IPS-NIHi7 (cell line): ENCODE measurements around the gene GABRB1.

ENCODE experiments used
- DNase-seq: peaks from one replicate; pipeline ENCODE4 v3.0.0; 2012; ENCODE audit warnings: mixed read lengths; ENCODE audit errors: extremely low spot score

Gene GABRB1

DNA sequence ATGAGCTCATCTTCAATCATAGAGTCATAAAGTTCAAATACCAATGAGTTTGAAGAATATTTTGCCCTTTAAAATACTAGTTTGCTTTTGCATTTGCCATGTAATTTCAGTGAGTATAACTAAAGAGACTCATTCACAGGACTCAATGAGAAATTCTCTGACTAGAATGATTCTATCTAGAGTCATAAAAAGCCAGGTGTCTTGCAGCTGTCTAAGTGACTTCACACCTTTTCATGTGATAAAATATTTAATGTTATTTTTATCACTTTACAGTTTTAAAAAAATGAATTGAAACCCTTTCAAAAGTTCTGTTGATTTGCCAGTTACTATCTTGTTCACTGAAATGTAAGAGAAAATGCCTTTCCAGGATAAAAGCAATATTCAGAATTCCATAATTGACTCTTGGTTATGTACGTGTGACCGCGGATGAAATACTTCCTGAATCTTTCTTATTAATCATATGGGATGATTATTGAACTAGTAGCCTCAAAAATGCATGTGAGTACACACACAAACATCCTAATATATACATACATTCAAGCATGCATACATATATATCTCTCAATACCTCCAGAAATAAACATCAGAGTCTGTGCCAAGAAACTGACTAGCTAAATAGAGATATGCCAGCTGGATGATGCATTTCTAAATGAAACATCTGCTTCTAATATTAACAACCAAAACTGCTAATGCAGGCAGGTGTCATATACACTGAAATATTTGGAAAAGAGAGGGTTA lies 87.0 kb downstream of the GABRB1 start:
- DNase-seq, result no peak

DNA sequence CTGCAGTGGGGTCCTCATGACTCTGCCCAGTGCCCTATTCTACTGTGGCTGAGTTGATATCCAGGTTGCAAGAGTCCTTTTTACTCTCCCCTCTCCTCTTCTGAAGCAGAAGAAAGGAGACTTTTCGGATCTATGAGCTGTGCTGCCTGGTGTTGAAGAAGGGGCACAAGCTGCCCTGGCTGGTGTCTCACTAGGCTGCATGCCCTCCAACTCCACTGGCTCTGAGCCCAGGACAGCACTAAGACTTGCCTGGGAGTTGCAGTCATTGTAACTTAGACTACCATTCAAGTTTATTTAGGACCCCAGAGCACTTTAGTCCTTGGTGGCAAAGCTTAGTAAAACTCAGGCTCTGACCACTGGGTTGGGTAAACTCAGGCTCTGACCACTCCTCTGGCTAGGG lies 89.4 kb downstream of the GABRB1 start:
- no peak for DNase-seq

DNA sequence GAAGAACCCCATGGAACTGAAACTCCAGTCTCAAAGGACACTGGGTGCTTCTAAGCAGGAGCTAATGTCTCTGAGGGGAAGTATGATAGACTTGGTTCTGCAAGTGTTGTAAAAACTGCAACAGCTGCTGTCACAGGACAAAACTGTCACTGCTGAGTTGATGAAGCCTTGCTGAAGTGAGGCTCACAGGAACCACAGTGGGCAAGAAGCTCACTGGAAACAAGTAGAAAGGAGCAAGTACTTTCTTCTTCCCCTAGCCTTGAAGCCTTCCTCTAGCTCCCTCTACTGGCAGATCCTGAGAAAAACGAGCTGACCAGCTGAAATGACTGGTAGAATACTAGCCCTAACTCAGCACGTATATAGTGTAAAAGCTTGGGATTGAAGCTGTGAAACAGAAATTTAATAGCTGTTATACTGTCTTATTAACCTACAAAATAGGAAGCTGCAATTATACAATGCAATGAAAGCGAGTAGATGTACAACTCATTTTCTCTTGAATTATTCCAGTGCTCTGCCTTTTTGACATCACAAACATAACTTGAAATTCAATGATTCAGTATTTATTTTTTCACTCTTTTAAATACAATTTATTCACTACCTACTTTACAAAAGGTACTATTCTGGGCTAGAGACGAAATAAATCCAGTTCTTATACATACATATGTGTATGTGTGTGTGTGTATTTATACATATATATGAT lies 91.4 kb downstream of the GABRB1 start:
- DNase-seq, result peak; percentile 30

GRCh38 chr4:47128991-47129390 lies 97.6 kb downstream of the GABRB1 start:
- no peak for DNase-seq

GRCh38 chr4:47135210-47135609 lies 103.8 kb downstream of the GABRB1 start:
- DNase-seq, result no peak

DNA sequence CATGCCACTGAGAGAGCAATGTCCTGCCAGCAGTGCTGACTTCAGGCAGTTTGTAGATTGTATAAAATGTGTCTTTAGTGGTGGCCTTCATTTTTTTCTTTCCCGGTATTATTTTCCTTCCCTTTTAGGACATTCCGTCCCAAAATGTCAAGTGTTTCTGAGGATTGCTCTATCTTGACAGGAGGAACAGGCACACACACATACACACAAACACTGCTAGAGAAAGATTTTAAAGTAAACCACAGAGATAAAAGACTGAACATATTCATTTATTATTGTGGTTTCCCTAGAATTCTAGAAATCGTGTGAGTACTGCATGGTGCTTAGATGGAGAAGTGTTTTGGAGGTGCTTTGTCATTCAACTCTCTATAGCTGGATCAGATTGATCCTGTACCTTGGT lies 111.9 kb downstream of the GABRB1 start:
- DNase-seq, result no peak

DNA sequence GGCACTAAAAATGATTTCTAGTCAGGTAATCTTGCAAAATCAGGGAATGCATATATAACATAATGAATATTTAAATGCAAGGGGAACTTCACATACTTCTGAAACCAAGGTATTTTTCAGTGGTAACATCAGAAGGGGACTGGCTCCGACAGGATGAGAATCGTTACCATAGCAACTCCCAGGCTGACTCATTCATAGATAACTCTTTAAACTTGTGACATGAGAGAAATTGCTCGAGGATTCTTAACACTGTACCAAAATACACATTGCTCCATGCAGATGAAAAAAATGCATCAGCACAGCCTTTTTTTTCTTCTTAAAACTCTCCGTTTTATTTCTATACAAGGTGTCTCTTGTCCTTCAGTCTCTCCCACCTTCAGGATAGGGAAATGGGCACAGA lies 114.3 kb downstream of the GABRB1 start:
- no peak for DNase-seq

DNA sequence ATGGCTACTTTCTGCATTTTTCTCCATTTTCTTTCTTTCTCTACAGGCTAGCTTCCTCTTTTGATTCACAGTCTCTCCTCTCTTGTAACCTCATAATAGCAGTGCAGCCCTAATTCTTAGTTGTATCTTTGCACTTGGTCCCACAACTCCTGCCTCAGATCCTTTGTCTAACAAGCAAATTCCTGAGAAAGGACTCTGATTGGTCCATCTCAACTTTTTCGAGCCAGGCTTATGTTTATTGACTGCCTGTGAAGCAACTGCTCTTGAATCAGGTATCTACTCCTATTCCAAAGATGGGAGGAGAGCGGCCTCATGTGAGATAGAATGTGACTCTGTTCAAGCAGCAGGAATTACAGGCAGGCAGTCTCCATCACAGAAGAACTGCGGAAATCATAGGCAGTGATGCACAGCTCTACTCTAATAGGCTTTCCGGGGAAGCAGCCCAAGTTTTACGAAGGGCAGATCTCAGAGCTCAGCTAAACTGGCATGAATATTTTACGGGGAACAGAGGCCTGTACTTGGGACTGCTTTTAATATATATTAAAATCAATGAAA lies 123.5 kb downstream of the GABRB1 start:
- DNase-seq, result no peak

- DNase-seq, result no peak
Observed at GRCh38 chr4:47155919-47156318, 124.6 kb downstream of the GABRB1 start.

- DNase-seq, result no peak
Observed at GRCh38 chr4:47160095-47160494, 128.7 kb downstream of the GABRB1 start.

DNA sequence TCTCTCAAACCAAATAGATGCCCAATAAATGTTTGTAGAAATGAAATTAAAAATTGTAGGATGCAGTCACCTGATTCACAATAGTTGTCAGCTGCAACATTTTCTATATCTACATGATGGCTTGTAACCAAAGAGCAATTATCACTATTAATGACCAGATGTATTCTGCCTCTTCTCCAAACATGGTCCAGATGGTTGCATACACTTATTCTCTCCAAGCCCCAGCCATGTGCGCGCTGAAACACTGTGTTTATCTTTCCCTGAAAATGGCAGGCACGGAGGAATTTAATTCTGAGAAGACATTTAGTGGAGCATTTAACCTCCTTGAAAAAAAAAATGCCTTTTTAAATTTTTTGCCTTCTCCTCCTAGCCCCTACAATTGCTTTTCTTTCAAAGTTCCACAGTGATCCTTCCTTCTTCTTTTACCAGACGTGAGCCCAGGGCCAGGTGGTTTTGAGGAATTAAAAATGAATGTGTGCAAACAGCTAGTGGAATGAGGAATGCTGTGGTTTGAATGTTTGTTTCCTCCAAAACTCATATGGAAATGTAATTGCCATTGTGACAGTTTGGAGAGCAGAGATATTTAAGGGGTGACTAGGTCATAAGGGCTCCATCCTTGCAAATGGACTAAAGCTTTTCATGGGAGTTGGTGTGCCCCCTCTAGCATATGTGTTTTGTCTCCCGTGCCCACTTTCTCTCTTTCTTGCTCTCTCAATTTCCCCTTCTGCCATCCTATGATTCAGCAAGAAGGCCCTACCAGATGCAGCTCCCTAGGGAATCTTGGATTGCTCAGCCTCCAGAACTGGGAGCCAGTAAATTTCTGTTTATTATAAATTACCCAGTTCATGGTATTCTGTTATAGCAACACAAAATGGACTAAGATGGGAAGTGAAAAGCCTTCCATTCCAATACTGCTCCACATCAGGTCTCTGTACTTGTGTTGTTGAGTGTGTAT lies 136.0 kb downstream of the GABRB1 start:
- no peak for DNase-seq

- DNase-seq, result no peak
Observed at GRCh38 chr4:47184083-47184482, 152.7 kb downstream of the GABRB1 start.

GRCh38 chr4:47185761-47186160 lies 154.4 kb downstream of the GABRB1 start:
- no peak for DNase-seq

DNA sequence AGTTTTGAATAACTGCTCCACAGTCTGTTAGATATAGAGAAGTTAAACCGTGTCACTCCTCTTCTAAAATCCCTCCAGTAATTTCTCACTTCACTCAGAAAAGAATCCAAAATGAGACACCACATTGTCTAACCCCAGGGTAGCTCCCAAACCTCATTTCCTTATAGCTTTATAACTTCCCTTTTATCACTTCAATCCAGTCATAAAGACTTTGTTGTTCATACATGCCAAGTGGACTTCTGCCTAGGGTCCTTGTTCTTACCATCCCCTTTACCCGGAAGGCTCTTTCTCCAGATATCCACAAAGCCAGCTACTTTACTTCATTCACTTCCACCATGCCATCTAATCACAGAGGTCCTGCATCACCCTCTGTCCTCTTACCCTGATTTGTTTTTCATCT lies 156.2 kb downstream of the GABRB1 start:
- DNase-seq, result no peak

GRCh38 chr4:47193179-47193578 lies 161.8 kb downstream of the GABRB1 start:
- no peak for DNase-seq

DNA sequence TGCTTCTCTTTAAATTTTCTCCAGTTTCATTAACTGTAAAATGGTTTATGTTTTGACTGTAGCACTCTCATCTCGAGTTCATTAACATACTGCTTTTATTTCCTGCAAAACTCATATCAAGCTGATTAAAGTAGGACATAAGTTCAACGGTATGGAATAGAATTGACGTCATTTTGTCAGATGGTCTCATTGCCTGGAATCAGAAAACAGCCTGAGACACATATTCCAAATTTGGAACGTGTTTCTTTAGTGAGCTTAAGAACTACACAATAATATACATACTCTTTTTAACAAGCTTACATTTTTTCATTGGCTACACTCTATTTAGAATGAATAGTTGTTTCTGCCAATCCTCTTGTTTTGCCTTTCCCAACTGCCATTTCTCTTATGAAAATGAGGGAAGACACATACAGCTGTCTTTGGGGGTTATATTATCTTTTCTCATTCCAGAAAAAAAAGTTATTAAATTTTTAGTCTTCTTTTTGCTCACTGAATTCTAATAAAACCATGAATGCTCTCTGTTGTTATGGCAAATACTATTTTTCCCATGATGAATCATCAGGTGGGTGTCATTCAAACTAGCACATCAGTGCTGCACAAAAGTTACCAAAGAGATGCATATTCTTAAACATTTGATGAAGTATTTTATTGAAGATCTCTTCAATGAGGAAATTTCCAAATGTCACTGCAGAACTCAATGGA lies 162.8 kb downstream of the GABRB1 start:
- no peak for DNase-seq

- DNase-seq, result no peak
Observed at GRCh38 chr4:47195706-47196105, 164.3 kb downstream of the GABRB1 start.

- DNase-seq, result no peak
Observed at GRCh38 chr4:47198791-47199190, 167.4 kb downstream of the GABRB1 start.

DNA sequence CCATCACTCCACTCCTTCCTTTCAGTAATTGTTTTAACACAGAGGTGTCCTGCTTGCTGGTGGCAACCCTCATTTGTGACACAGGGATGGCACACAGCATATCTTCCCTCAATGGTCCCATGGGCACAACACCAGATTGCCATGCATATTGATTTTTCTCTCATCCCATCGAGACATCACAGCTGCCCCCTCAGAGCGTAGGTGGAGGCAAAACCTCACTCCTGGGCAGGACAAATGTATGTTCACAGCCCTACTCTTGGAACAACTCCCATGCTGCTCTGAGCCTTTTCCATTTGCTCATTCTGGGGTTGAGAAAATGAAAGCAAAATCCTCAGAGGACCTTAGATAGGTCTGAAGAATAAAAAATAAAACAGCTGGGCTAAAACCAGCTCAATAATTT lies 172.2 kb downstream of the GABRB1 start:
- DNase-seq, result no peak

GRCh38 chr4:47207555-47207954 lies 176.2 kb downstream of the GABRB1 start:
- DNase-seq, result no peak

- DNase-seq, result no peak
Observed at GRCh38 chr4:47209833-47210232, 178.5 kb downstream of the GABRB1 start.
